GM19099 (cell line): ENCODE measurements around the gene PHF23.

ENCODE experiments used
- POLR2A ChIP-seq: IDR thresholded peaks from 3 replicates; pipeline ENCODE4 v1.6.1; 2011; ENCODE audit warnings: low read depth; ENCODE audit not compliant: insufficient read length; ENCODE audit errors: extremely low read depth

Gene PHF23

GRCh38 chr17:7186241-7186640, 53.0 kb downstream of the PHF23 start:
- TF ChIP-seq POLR2A, result no peak
